Spinal cord (tissue), 10 donors: Measurements from ENCODE around the gene PLXNA4. TPM values are rescaled to one million over a fixed set of nuclear protein-coding genes. Genes with fewer than 3 reads are reported as not detected.

Experiments used
- DNase-seq, 6 donors: peaks; one replicate each; pipeline versions ENCODE4 v3.0.0 to v3.0.0-alpha.2; 2013 to 2015; ENCODE audit warnings: low spot score in 6 of 6, low read depth in 4 of 6
- H3K27ac ChIP-seq: one replicate; pipeline ENCODE4 v1.5.1; 2013; ENCODE audit warnings: low read depth, low read length, control low read depth
- H3K27me3 ChIP-seq: one replicate; pipeline ENCODE4 v1.6.1; 2013; ENCODE audit warnings: low read length; ENCODE audit not compliant: control insufficient read depth, insufficient read depth
- H3K36me3 ChIP-seq: one replicate; pipeline ENCODE4 v1.6.1; 2013; ENCODE audit warnings: low read length; ENCODE audit not compliant: control insufficient read depth, insufficient read depth
- H3K4me1 ChIP-seq: one replicate; pipeline ENCODE4 v1.6.1; 2013; ENCODE audit warnings: low read length; ENCODE audit not compliant: control insufficient read depth, insufficient read depth
- H3K4me3 ChIP-seq: one replicate; pipeline ENCODE4 v1.5.1; 2013; ENCODE audit warnings: low read depth, low read length, control low read depth
- H3K9me3 ChIP-seq: one replicate; pipeline ENCODE4 v1.6.1; 2013; ENCODE audit warnings: low read length; ENCODE audit not compliant: control insufficient read depth, insufficient read depth
- WGBS: methylation state at CpG from one replicate; pipeline ENCODE4 v1.1.5; 2013; ENCODE audit warnings: missing lambda C conversion rate; ENCODE audit not compliant: insufficient coverage; 5-methylcytosine and 5-hydroxymethylcytosine counted together
- polyA plus RNA-seq, 2 donors: library from polyadenylated mRNA; unstranded; fragments of 120-200 nt; gene quantifications; one replicate each; pipeline ENCODE4 v1.2.1, GENCODE V29; 2013; ENCODE audit not compliant: insufficient read length in 2 of 2
- total RNA-seq, 2 donors: library from RNA; depleted of rRNA in 1 of 2; stranded (reverse); fragments of 120-200 nt in 1 of 2; fragments of >200 nt in 1 of 2; gene quantifications; one replicate each; pipeline versions ENCODE4 v1.2.3 to v1.2.4, GENCODE V29; 2013 to 2014
- donor health status: healthy.

PLXNA4 gene
- total and polyA plus RNA-seq, 4 donors: 13.8 to 29.7 (median 23.2) TPM

- WGBS: no CpG with 5 or more reads among the region's 3 CpGs
- Histone ChIP-seq H3K4me1 (peaks cover 26% of the 10 kb centered on the region), H3K36me3 (no peaks in the 10 kb centered on the region), H3K9me3 (no peaks in the 10 kb centered on the region), H3K27ac (no peak overlapping the region), H3K27me3 (no peaks in the 10 kb centered on the region), H3K4me3 (no peak overlapping the region)
- no peak for DNase-seq
Observed at GRCh38 chr7:132116369-132116768, 459.9 kb downstream of the PLXNA4 start.

- WGBS: no CpG with 5 or more reads among the region's 2 CpGs
- Histone ChIP-seq H3K27me3 (no peaks in the 10 kb centered on the region), H3K36me3 (no peaks in the 10 kb centered on the region), H3K4me1 (peaks cover 26% of the 10 kb centered on the region), H3K27ac (no peak overlapping the region), H3K9me3 (no peaks in the 10 kb centered on the region), H3K4me3 (no peak overlapping the region)
- DNase-seq: no peak
Observed at GRCh38 chr7:132115758-132116157, 460.5 kb downstream of the PLXNA4 start.

- peaks cover 26% of the 10 kb centered on the region for H3K4me1 ChIP-seq
- no peaks in the 10 kb centered on the region for H3K36me3 ChIP-seq
- 93% methylated on average over 3 of the region's 4 CpGs for WGBS
- no peak overlapping the region for H3K4me3 ChIP-seq
- no peak overlapping the region for H3K27ac ChIP-seq
- DNase-seq: no peak
- no peaks in the 10 kb centered on the region for H3K9me3 ChIP-seq
- no peaks in the 10 kb centered on the region for H3K27me3 ChIP-seq
Observed at GRCh38 chr7:132115028-132115427, 461.2 kb downstream of the PLXNA4 start.

- no peak overlapping the region for H3K4me3 ChIP-seq
- no peaks in the 10 kb centered on the region for H3K27me3 ChIP-seq
- H3K9me3 ChIP-seq: no peaks in the 10 kb centered on the region
- DNase-seq: no peak
- no peak overlapping the region for H3K27ac ChIP-seq
- WGBS: 86% methylated on average over 7 of the region's 9 CpGs
- no peaks in the 10 kb centered on the region for H3K36me3 ChIP-seq
- peaks cover 26% of the 10 kb centered on the region for H3K4me1 ChIP-seq
Observed at GRCh38 chr7:132114411-132114810, 461.9 kb downstream of the PLXNA4 start.

- Histone ChIP-seq H3K27me3 (no peaks in the 10 kb centered on the region), H3K27ac (no peak overlapping the region), H3K9me3 (no peaks in the 10 kb centered on the region), H3K4me3 (no peak overlapping the region), H3K36me3 (no peaks in the 10 kb centered on the region), H3K4me1 (peaks cover 26% of the 10 kb centered on the region)
- peak in 1 of 6 donors; percentile 45 for DNase-seq
- 67% methylated on average over 18 of the region's 21 CpGs for WGBS
Observed at GRCh38 chr7:132113536-132114371, 462.5 kb downstream of the PLXNA4 start.

- H3K9me3 ChIP-seq: no peaks in the 10 kb centered on the region
- H3K27me3 ChIP-seq: no peaks in the 10 kb centered on the region
- 8% methylated on average over 4 of the region's 4 CpGs for WGBS
- no peak overlapping the region for H3K27ac ChIP-seq
- DNase-seq: peak in 5 of 6 donors; percentile 41 to 96 (median 68)
- H3K4me1 ChIP-seq: peaks cover 26% of the 10 kb centered on the region
- H3K4me3 ChIP-seq: no peak overlapping the region
- H3K36me3 ChIP-seq: no peaks in the 10 kb centered on the region
Observed at GRCh38 chr7:132112657-132113056, 463.6 kb downstream of the PLXNA4 start.

- H3K27ac ChIP-seq: no peak overlapping the region
- no peaks in the 10 kb centered on the region for H3K27me3 ChIP-seq
- peaks cover 26% of the 10 kb centered on the region for H3K4me1 ChIP-seq
- peak in 1 of 6 donors; percentile 23 for DNase-seq
- H3K36me3 ChIP-seq: no peaks in the 10 kb centered on the region
- no peaks in the 10 kb centered on the region for H3K9me3 ChIP-seq
- WGBS: 92% methylated on average over 1 of the region's 2 CpGs
- no peak overlapping the region for H3K4me3 ChIP-seq
Observed at GRCh38 chr7:132112106-132112505, 464.2 kb downstream of the PLXNA4 start.

- no peak for DNase-seq
- no CpG with 5 or more reads among the region's 3 CpGs for WGBS
- H3K4me1 ChIP-seq: peaks cover 26% of the 10 kb centered on the region
Observed at GRCh38 chr7:132110692-132111091, 465.6 kb downstream of the PLXNA4 start.

GRCh38 chr7:132109769-132110168 is 466.5 kb downstream of the PLXNA4 start:
- no peaks in the 10 kb centered on the region for H3K9me3 ChIP-seq
- WGBS: no CpG with 5 or more reads among the region's 1 CpG
- no peak for DNase-seq
- no peak overlapping the region for H3K4me3 ChIP-seq
- H3K36me3 ChIP-seq: no peaks in the 10 kb centered on the region
- no peak overlapping the region for H3K27ac ChIP-seq
- no peaks in the 10 kb centered on the region for H3K27me3 ChIP-seq
- H3K4me1 ChIP-seq: peaks cover 29% of the 10 kb centered on the region

More at GRCh38 chr7:132110692-132111091, 465.6 kb downstream of the PLXNA4 start:
- no peak overlapping the region for H3K27ac ChIP-seq
- H3K36me3 ChIP-seq: no peaks in the 10 kb centered on the region
- no peaks in the 10 kb centered on the region for H3K27me3 ChIP-seq
- no peaks in the 10 kb centered on the region for H3K9me3 ChIP-seq
- no peak overlapping the region for H3K4me3 ChIP-seq

- Histone ChIP-seq H3K9me3 (no peaks in the 10 kb centered on the region), H3K27me3 (no peaks in the 10 kb centered on the region), H3K4me3 (no peak overlapping the region), H3K4me1 (peaks cover 19% of the 10 kb centered on the region), H3K27ac (no peak overlapping the region), H3K36me3 (no peaks in the 10 kb centered on the region)
- DNase-seq: peak in 2 of 6 donors; percentile 30 to 42
- WGBS: 21% methylated on average over 3 of the region's 4 CpGs
Observed at GRCh38 chr7:132108563-132108962, 467.7 kb downstream of the PLXNA4 start.
